ENCODE measurements around the gene RNF157.

DNA sequence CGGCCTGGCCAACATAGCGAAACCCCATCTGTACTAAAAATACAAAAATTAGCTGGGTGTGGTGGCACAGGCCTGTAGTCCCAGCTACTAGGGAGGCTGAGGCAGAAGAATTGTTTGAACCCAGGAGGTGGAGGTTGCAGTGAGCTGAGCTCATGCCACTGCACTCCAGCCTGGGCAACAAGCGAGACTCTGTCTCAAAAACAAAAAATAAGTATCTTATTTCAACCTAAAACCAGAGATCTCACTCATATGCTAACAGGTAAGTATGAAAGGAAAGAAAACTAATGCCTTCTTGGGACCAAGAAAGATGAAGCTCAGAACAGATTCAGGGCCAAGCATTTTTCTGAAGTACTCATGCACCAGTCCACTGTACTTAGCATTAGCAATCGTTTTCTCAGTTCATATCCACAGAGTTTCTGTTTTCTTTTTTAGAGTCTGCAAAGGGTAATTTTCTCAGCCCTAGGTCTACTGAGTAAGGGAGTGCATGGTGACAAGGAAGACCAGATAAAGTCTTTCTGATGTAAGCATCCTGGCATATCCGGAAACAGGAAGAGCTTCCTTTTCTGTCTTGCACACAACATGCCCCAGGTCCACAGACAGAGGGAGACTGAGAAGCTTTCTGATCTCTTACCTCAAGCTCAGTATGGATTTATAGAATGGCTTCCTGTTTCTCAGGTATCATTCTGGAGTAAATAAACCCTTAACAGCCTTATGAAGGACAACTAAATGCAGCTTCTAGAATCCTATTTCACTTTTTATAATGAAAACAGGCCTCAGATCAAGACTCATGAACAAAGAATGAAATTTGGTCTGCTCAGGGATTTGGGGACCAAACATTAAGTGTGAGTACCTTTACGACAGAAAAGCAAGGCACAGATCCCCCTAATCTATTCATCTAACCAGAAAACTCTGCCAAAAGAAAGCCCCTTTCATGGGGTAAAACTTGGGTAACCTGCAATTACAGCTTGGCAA lies 60.5 kb downstream of the RNF157 start:
- TF ChIP-seq, protein P1, sequence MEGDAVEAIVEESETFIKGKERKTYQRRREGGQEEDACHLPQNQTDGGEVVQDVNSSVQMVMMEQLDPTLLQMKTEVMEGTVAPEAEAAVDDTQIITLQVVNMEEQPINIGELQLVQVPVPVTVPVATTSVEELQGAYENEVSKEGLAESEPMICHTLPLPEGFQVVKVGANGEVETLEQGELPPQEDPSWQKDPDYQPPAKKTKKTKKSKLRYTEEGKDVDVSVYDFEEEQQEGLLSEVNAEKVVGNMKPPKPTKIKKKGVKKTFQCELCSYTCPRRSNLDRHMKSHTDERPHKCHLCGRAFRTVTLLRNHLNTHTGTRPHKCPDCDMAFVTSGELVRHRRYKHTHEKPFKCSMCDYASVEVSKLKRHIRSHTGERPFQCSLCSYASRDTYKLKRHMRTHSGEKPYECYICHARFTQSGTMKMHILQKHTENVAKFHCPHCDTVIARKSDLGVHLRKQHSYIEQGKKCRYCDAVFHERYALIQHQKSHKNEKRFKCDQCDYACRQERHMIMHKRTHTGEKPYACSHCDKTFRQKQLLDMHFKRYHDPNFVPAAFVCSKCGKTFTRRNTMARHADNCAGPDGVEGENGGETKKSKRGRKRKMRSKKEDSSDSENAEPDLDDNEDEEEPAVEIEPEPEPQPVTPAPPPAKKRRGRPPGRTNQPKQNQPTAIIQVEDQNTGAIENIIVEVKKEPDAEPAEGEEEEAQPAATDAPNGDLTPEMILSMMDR (IDR thresholded peaks at IDR 0.05), result peak in 1 of 6 experiments; percentile 11
- TF ChIP-seq POLR2A (IDR thresholded peaks at IDR 0.05) (no peak), EP300 (IDR thresholded peaks at IDR 0.05) (no peak)
